GM10248 (cell line): ENCODE results near the gene KANK2.
"Not testable (repeated sequence)": the region's sequence is repeated elsewhere in the genome, so short reads cannot be mapped to it uniquely, and the experiment has no call there.

Experiments used
- CTCF ChIA-PET: fragments of 300-600 bp; sonication (Branson Sonifier 250); formaldehyde crosslinking; extraction: SDS; loops from one replicate; lab custom pipeline; 2021; ENCODE audit warnings: antibody characterized with exemption; lab: Yijun Ruan, JAX
- POLR2A ChIA-PET: fragments of 350-650 bp; sonication (Branson Sonifier 250); formaldehyde crosslinking; extraction: SDS; loops from one replicate; lab custom pipeline; 2020; ENCODE audit warnings: antibody characterized with exemption; lab: Yijun Ruan, JAX
- DNase-seq: peaks from one replicate; pipeline ENCODE4 v3.0.0; 2012; ENCODE audit errors: extremely low spot score
- CTCF ChIP-seq: IDR thresholded peaks from 2 replicates; pipeline ENCODE4 v1.5.1; 2012; ENCODE audit warnings: mild to moderate bottlenecking, low read depth; ENCODE audit errors: extremely low read depth, missing control alignments, control extremely low read depth

KANK2 gene

DNA sequence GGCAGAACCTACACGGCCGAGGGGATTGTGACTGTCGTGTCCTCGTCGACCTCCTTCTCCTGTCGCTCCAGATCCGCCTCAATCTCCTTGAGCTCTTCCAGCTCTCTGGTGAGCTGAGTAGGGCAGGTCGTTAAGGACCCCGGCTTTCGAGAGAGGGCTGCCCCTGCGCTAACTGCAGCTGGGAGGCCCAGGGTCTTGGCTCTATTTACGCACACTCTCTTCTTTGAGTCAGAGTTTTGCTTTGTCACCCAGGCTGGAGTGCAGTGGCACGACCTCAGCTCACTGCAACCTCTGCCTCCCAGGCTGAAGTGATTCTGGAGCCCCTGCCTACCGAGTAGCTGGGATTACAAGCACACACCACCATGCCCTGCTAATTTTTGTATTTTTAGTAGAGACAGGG, 49.3 kb downstream of the KANK2 start:
- ChIA-PET CTCF (interaction anchor here (0.6 to 1.2 kb wide), 2 partner anchors 22 to 24 kb away, joined by 3 to 6 read pairs; no protein-coding TSS in a partner anchor), POLR2A (no interaction called here)
- no peak for TF ChIP-seq CTCF

DNA sequence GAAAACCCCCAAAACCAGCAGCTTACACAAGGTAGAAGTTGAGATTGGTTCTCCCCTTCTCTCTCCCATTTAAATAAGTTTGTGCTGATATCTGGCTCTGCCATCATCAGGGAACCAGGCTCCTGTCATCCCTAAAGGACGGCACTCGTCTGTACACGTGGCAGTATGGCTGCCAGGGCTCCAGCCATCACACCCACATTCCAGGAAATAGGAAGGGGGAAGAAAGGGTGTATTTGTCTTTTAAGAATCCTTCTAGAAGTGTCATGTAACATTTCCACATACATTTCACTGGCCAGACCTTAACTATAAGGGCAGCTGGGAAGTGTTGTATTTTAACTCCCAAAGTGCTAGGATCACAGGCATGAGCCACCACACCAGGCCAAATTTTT, 51.8 kb downstream of the KANK2 start:
- POLR2A ChIA-PET = no interaction called here
- CTCF ChIA-PET = interaction anchor here (2.0 kb wide), 1 partner anchor 19 kb away, joined by 8 read pairs; no protein-coding TSS in a partner anchor
- DNase-seq = no peak
- TF ChIP-seq CTCF = no peak

More for the DNA sequence above, 49.3 kb downstream of the KANK2 start:
- no peak for DNase-seq

- POLR2A ChIA-PET = interaction anchor here (0.6 kb wide), 1 partner anchor 51 kb away, joined by 3 read pairs; no protein-coding TSS in a partner anchor
- DNase-seq = no peak
Observed at GRCh38 chr19:11142528-11143171, 54.7 kb downstream of the KANK2 start.

DNA sequence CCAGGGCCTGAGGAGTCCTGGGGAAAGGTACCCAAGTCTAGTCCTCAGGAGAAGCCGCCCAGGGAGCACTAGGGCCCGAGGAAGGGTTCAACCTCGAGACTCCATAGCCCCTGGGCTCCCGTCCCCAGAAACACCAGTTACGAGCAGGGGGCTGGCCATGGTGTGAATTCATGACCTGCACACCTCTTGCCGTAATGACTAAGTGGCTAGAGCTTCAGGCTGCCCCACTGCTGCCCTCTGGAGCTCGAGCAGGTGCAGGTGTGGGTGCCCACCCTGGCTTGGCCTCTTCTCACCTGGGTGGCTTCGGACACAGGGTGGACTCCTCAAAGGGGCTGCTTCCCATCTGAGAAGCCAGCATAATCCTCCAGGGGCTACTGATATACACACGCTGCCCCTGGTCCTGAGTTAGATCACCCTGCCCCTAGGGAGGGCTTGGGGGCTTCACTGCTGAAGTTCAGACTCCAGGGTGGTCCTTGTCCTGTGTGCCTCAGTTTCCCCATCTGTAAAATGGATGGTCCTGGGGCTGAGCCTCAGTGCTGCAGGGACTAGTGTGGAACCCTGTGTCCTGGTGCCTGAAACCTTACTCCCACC, 55.3 kb downstream of the KANK2 start:
- DNase-seq = no peak
- TF ChIP-seq CTCF = no peak
- ChIA-PET CTCF (no interaction called here), POLR2A (interaction anchor here (0.6 kb wide), 1 partner anchor 51 kb away, joined by 3 read pairs; no protein-coding TSS in a partner anchor)

More at GRCh38 chr19:11142528-11143171, 54.7 kb downstream of the KANK2 start:
- CTCF ChIA-PET = interaction anchor here (1.5 kb wide), 1 partner anchor 9 kb away, joined by 4 read pairs; no protein-coding TSS in a partner anchor
- no peak for TF ChIP-seq CTCF

GRCh38 chr19:11140896-11141295, 56.4 kb downstream of the KANK2 start:
- peak; percentile 3 for DNase-seq
- TF ChIP-seq CTCF = no peak
- POLR2A ChIA-PET = no interaction called here
- CTCF ChIA-PET = interaction anchor here (0.7 kb wide), 1 partner anchor 11 kb away, joined by 3 read pairs; no protein-coding TSS in a partner anchor

GRCh38 chr19:11140023-11140538, 57.3 kb downstream of the KANK2 start:
- DNase-seq, POLR2A ChIA-PET: not testable (repeated sequence)
- CTCF ChIA-PET = interaction anchor here (1.5 to 6.4 kb wide), 3 partner anchors 9 to 64 kb away, joined by 3 to 42 read pairs (median 20); no protein-coding TSS in a partner anchor
